Psoas muscle (tissue), 8 donors: ENCODE results near the gene SCYGR3. TPM values are rescaled to one million over a fixed set of nuclear protein-coding genes. Genes with fewer than 3 reads are reported as not detected.

Experiments used
- ATAC-seq, 4 donors: fragments of 200-7000 bp; cut with Tn5 transposase; one replicate each; pipeline ENCODE4 v1.9.1; 2020; ENCODE audit warnings: moderate library complexity in 3 of 4, mild to moderate bottlenecking in 2 of 4
- DNase-seq, 2 donors: peaks; one replicate each; pipeline ENCODE4 v3.0.0-alpha.2; 2020
- H3K27ac ChIP-seq: fragments of 200-600 bp; one replicate; pipeline ENCODE4 v1.8.0; 2022
- H3K27me3 ChIP-seq, 3 donors: fragments of 200-600 bp in 1 of 3; one replicate each; pipeline versions ENCODE4 v1.6.1 to v1.8.0; 2013 to 2022; ENCODE audit warnings: low read length in 2 of 3, mild to moderate bottlenecking in 2 of 3, moderate library complexity in 1 of 3; ENCODE audit not compliant: insufficient read depth in 3 of 3
- H3K36me3 ChIP-seq, 2 donors: fragments of 200-600 bp in 1 of 2; one replicate each; pipeline versions ENCODE4 v1.6.1 to v1.8.0; 2013 to 2022; ENCODE audit warnings: low read depth in 1 of 2, mild to moderate bottlenecking in 1 of 2, moderate library complexity in 1 of 2; ENCODE audit not compliant: insufficient read depth in 1 of 2
- H3K4me1 ChIP-seq: fragments of 200-600 bp; one replicate; pipeline ENCODE4 v1.8.0; 2022
- H3K4me3 ChIP-seq: fragments of 200-600 bp; one replicate; pipeline ENCODE4 v1.8.0; 2022; ENCODE audit warnings: mild to moderate bottlenecking
- H3K9me3 ChIP-seq: fragments of 200-600 bp; one replicate; pipeline ENCODE4 v1.8.0; 2022
- CTCF ChIP-seq: fragments of 200-600 bp; IDR thresholded peaks from one replicate; pipeline ENCODE4 v1.8.0; 2022; ENCODE audit warnings: antibody characterized with exemption
- WGBS, 3 donors: extraction: QIAGEN DNeasy Blood & Tissue Kit; methylation state at CpG; one replicate each; pipeline versions ENCODE4 v1.1.6 to v1.1.7; 2013; 5-methylcytosine and 5-hydroxymethylcytosine counted together
- intact Hi-C, 2 donors: fragments of 100-400 bp; cut with DNase I; formaldehyde crosslinking; loops; one replicate each; pipeline versions ENCODE4 v1.11.0 to v1.14.2; 2022
- polyA plus RNA-seq, 3 donors: library from polyadenylated mRNA; stranded (reverse); fragments of 200-250 nt; gene quantifications; one replicate each; pipeline ENCODE4 v1.2.3, GENCODE V29; 2013
- total RNA-seq, 4 donors: library from RNA; stranded (reverse); fragmentation: NEBNext Ultra II Directional in 2 of 4; extraction: Animal tissue kit (Norgen Biotek cat#: 25700) in 2 of 4; gene quantifications; one replicate each; pipeline versions ENCODE4 v1.2.1 to v1.2.4, GENCODE V29; 2021 to 2023
- donor health status: healthy with polysubstance abuse.
- donor health status: DM: no; HTN: no; CAD: no; lungs with moderate emphysema.
- donor health status: Bipolar disorder and iron deficiency.
- donor health status: healthy.
- donor health status: DM: yes; HTN: yes; CAD: no.
- donor health status: DM: no; HTN: no; CAD: no.
- donor health status: DM: no; HTN: no; CAD: no.
- donor health status: DM: yes; HTN: yes; CAD: no.

The SCYGR3 gene
- total and polyA plus RNA-seq, 7 donors: not detected

GRCh38 chr2:227634201-227634600, 19.6 kb upstream of the SCYGR3 start:
- TF ChIP-seq CTCF: no peak
- no peak overlapping the region for H3K4me3 ChIP-seq
- intact Hi-C loops: no loop called here
- H3K27me3 ChIP-seq: no peaks in the 10 kb centered on the region
- no peaks in the 10 kb centered on the region for H3K4me1 ChIP-seq
- DNase-seq: no peak
- no peaks in the 10 kb centered on the region for H3K9me3 ChIP-seq
- WGBS, 3 donors: 49 to 56% (median 49%) methylated on average over 3 of the region's 3 CpGs
- ATAC-seq: no peak
- H3K36me3 ChIP-seq: no peaks in the 10 kb centered on the region
- no peak overlapping the region for H3K27ac ChIP-seq

GRCh38 chr2:227632827-227633226, 18.2 kb upstream of the SCYGR3 start:
- ATAC-seq: no peak
- WGBS, 3 donors: 76 to 81% (median 81%) methylated on average over 6 of the region's 6 CpGs

GRCh38 chr2:227630322-227630721, 15.7 kb upstream of the SCYGR3 start:
- DNase-seq (no peak), ATAC-seq (no peak)
- H3K4me3 ChIP-seq: no peak overlapping the region
- intact Hi-C loops: no loop called here
- no peaks in the 10 kb centered on the region for H3K4me1 ChIP-seq
- H3K9me3 ChIP-seq: no peaks in the 10 kb centered on the region
- H3K36me3 ChIP-seq: no peaks in the 10 kb centered on the region
- 86 to 87% (median 87%) methylated on average over 3 of the region's 3 CpGs for WGBS, 3 donors
- H3K27ac ChIP-seq: no peak overlapping the region
- no peaks in the 10 kb centered on the region for H3K27me3 ChIP-seq
- TF ChIP-seq CTCF: no peak

More at GRCh38 chr2:227632827-227633226, 18.2 kb upstream of the SCYGR3 start:
- Histone ChIP-seq H3K27me3 (no peaks in the 10 kb centered on the region), H3K4me3 (no peak overlapping the region), H3K27ac (no peak overlapping the region), H3K36me3 (no peaks in the 10 kb centered on the region), H3K4me1 (no peaks in the 10 kb centered on the region), H3K9me3 (no peaks in the 10 kb centered on the region)
- DNase-seq: no peak
- TF ChIP-seq CTCF: no peak
- intact Hi-C loops: no loop called here

- ATAC-seq (no peak), DNase-seq (no peak)
- no peak for TF ChIP-seq CTCF
- intact Hi-C loops: no loop called here
- Histone ChIP-seq H3K27me3 (no peaks in the 10 kb centered on the region), H3K36me3 (no peaks in the 10 kb centered on the region), H3K4me3 (no peak overlapping the region), H3K27ac (no peak overlapping the region), H3K9me3 (no peaks in the 10 kb centered on the region), H3K4me1 (no peaks in the 10 kb centered on the region)
- 62 to 68% (median 65%) methylated on average over 7 of the region's 7 CpGs for WGBS, 3 donors
Measured at GRCh38 chr2:227629435-227629834, 14.8 kb upstream of the SCYGR3 start.

GRCh38 chr2:227627769-227628168, 13.1 kb upstream of the SCYGR3 start:
- Histone ChIP-seq H3K36me3 (no peaks in the 10 kb centered on the region), H3K4me3 (no peak overlapping the region), H3K27me3 (no peaks in the 10 kb centered on the region), H3K27ac (no peak overlapping the region), H3K4me1 (no peaks in the 10 kb centered on the region), H3K9me3 (no peaks in the 10 kb centered on the region)
- intact Hi-C loops: no loop called here
- no peak for DNase-seq
- no peak for ATAC-seq
- 70 to 88% (median 81%) methylated on average over 3 of the region's 3 CpGs for WGBS, 3 donors
- TF ChIP-seq CTCF: no peak
